OCI-LY1 (cell line): ENCODE measurements around the gene DOCK3.

ENCODE experiments used
- H2AFZ ChIP-seq: fragments of 200-600 bp; sonication (generic), shearing (Covaris generic); 2 replicates; pipeline ENCODE4 v1.6.0; 2014; ENCODE audit warnings: antibody characterized with exemption, mild to moderate bottlenecking, low read length
- H3F3A ChIP-seq: fragments of 200-600 bp; sonication (generic), shearing (Covaris generic); 2 replicates; pipeline ENCODE4 v1.6.0; 2014; ENCODE audit warnings: mild to moderate bottlenecking, antibody characterized with exemption, low read length, moderate library complexity; ENCODE audit not compliant: insufficient read depth
- H3K27ac ChIP-seq: fragments of 200-600 bp; sonication (generic); 2 replicates; pipeline ENCODE4 v1.5.1; 2014; ENCODE audit warnings: low read length, mixed run types, mild to moderate bottlenecking, low read depth; ENCODE audit not compliant: poor library complexity, severe bottlenecking
- H3K27me3 ChIP-seq: fragments of 200-600 bp; sonication (generic); 2 replicates; pipeline ENCODE4 v1.6.0; 2014; ENCODE audit warnings: antibody characterized with exemption, mild to moderate bottlenecking, low read length, moderate library complexity; ENCODE audit not compliant: insufficient read depth
- H3K36me3 ChIP-seq: fragments of 200-600 bp; sonication (generic); 2 replicates; pipeline ENCODE4 v1.6.1; 2014; ENCODE audit warnings: mild to moderate bottlenecking, antibody characterized with exemption, low read length, moderate library complexity, mixed read lengths; ENCODE audit not compliant: insufficient read depth
- H3K4me1 ChIP-seq: fragments of 200-600 bp; sonication (generic); 2 replicates; pipeline ENCODE4 v1.5.1; 2014; ENCODE audit warnings: mild to moderate bottlenecking, low read length, moderate library complexity; ENCODE audit not compliant: insufficient read depth, severe bottlenecking
- H3K4me2 ChIP-seq: fragments of 200-600 bp; sonication (generic), shearing (Covaris generic); 2 replicates; pipeline ENCODE4 v1.6.1; 2014; ENCODE audit warnings: low read length
- H3K4me3 ChIP-seq: fragments of 200-600 bp; sonication (generic); 2 replicates; pipeline ENCODE4 v1.5.1; 2014; ENCODE audit warnings: low read length, low read depth, mild to moderate bottlenecking, mixed read lengths; ENCODE audit not compliant: poor library complexity, severe bottlenecking
- H3K79me2 ChIP-seq: fragments of 200-600 bp; shearing (Covaris generic); 2 replicates; pipeline ENCODE4 v1.6.1; 2016; ENCODE audit warnings: mixed run types, low read length, mixed read lengths; ENCODE audit not compliant: insufficient read depth
- H3K9ac ChIP-seq: fragments of 200-600 bp; sonication (generic), shearing (Covaris generic); 2 replicates; pipeline ENCODE4 v1.6.1; 2014; ENCODE audit warnings: mild to moderate bottlenecking, low read length, mixed read lengths
- H3K9me2 ChIP-seq: fragments of 200-600 bp; sonication (generic), shearing (Covaris generic); 2 replicates; pipeline ENCODE4 v1.6.1; 2014; ENCODE audit warnings: low read depth, mild to moderate bottlenecking, low read length, mixed read lengths
- H3K9me3 ChIP-seq: fragments of 200-600 bp; shearing (Covaris generic); 2 replicates; pipeline ENCODE4 v1.6.1; 2014; ENCODE audit warnings: low read length, mixed read lengths
- H4K20me1 ChIP-seq: fragments of 200-600 bp; sonication (generic), shearing (Covaris generic); 2 replicates; pipeline ENCODE4 v1.6.0; 2016; ENCODE audit warnings: mild to moderate bottlenecking, low read length; ENCODE audit not compliant: insufficient read depth
- CTCF ChIP-seq: fragments of 200-600 bp; sonication (generic), shearing (Covaris generic); IDR thresholded peaks from 2 replicates; pipeline ENCODE4 v1.5.1; 2017; ENCODE audit warnings: mild to moderate bottlenecking, antibody characterized with exemption, low read length, moderate library complexity, mixed read lengths
- EZH2 ChIP-seq: fragments of 200-600 bp; sonication (generic), shearing (Covaris generic); IDR thresholded peaks from 2 replicates; pipeline ENCODE4 v1.8.0; 2017; ENCODE audit warnings: borderline replicate concordance, mixed run types, mild to moderate bottlenecking, antibody characterized with exemption, low read length, moderate library complexity, mixed read lengths

The DOCK3 gene

GRCh38 chr3:51358981-51359380 lies 684.3 kb downstream of the DOCK3 start:
- Histone ChIP-seq H3K4me2 (no peak overlapping the region), H3F3A (no peaks in the 10 kb centered on the region), H3K9me2 (no peaks in the 10 kb centered on the region), H2AFZ (no peak overlapping the region), H3K27ac (no peak overlapping the region), H3K9ac (no peak overlapping the region), H3K27me3 (no peaks in the 10 kb centered on the region), H3K4me3 (no peak overlapping the region), H3K79me2 (no peaks in the 10 kb centered on the region), H3K9me3 (no peaks in the 10 kb centered on the region), H3K36me3 (no peaks in the 10 kb centered on the region), H4K20me1 (no peaks in the 10 kb centered on the region), H3K4me1 (no peaks in the 10 kb centered on the region)
- TF ChIP-seq EZH2 (no peak), CTCF (no peak)

- Histone ChIP-seq H3K9ac (no peak overlapping the region), H3K79me2 (no peaks in the 10 kb centered on the region), H3K9me3 (no peaks in the 10 kb centered on the region), H3K36me3 (no peaks in the 10 kb centered on the region), H4K20me1 (no peaks in the 10 kb centered on the region), H2AFZ (no peak overlapping the region), H3K4me2 (no peak overlapping the region), H3K27me3 (no peaks in the 10 kb centered on the region), H3K27ac (no peak overlapping the region), H3K9me2 (no peaks in the 10 kb centered on the region), H3K4me1 (no peaks in the 10 kb centered on the region), H3K4me3 (no peak overlapping the region), H3F3A (no peaks in the 10 kb centered on the region)
- TF ChIP-seq EZH2 (no peak), CTCF (no peak)
Measured at GRCh38 chr3:51360806-51361205, 686.1 kb downstream of the DOCK3 start.

- H3K9ac ChIP-seq, result no peak overlapping the region
- H3K4me3 ChIP-seq, result no peak overlapping the region
- H4K20me1 ChIP-seq, result no peaks in the 10 kb centered on the region
- H3K4me1 ChIP-seq, result no peaks in the 10 kb centered on the region
- H3K36me3 ChIP-seq, result no peaks in the 10 kb centered on the region
- H3K9me2 ChIP-seq, result no peaks in the 10 kb centered on the region
- H2AFZ ChIP-seq, result no peak overlapping the region
- no peak overlapping the region for H3K4me2 ChIP-seq
- no peaks in the 10 kb centered on the region for H3K9me3 ChIP-seq
- no peaks in the 10 kb centered on the region for H3K79me2 ChIP-seq
- no peaks in the 10 kb centered on the region for H3F3A ChIP-seq
- H3K27ac ChIP-seq, result no peak overlapping the region
- TF ChIP-seq EZH2 (no peak), CTCF (no peak)
- no peaks in the 10 kb centered on the region for H3K27me3 ChIP-seq
Measured at GRCh38 chr3:51361746-51362145, 687.0 kb downstream of the DOCK3 start.
